Measurements from ENCODE around the gene TRIM43.
"Not testable (repeated sequence)": the region's sequence is repeated elsewhere in the genome, so short reads cannot be mapped to it uniquely, and the experiment has no call there.

The TRIM43 gene

GRCh38 chr2:95591701-95592100 is at the start of gene TRIM43:
Gene TRIM43 (plus strand): TSS chr2:95592001. CDS start chr2:95594024, 2,023 bp downstream.
- DNase-seq (ENCODE audit: low read depth, low spot score), result not testable (repeated sequence)

- DNase-seq (ENCODE audit: low read depth, low spot score), result no peak
These were observed 40.7 kb upstream of the TRIM43 start for GRCh38 chr2:95551055-95551568.

GRCh38 chr2:95552911-95553310 is 38.9 kb upstream of the TRIM43 start:
- DNase-seq (ENCODE audit: low read depth, low spot score), result no peak

DNA sequence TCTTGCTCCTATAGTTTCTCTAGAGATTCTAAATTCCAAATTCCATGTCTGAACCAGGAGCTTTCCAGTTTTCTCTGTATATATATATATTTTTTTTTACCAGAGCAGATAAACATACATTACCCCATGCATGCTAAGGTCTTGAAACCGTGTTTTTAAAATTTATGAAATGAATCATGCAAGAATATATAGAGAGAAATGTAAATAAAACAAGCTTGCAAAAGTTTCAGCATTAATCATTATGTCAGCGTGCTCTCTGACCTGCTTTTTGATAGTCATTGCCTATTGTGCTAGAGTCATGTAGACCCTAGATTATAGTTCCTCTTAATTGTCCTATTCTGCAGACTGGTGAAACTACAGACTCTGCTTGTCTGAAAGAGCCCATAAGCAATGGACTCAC is 22.6 kb upstream of the TRIM43 start:
- no peak for DNase-seq (ENCODE audit: low read depth, low spot score)

DNA sequence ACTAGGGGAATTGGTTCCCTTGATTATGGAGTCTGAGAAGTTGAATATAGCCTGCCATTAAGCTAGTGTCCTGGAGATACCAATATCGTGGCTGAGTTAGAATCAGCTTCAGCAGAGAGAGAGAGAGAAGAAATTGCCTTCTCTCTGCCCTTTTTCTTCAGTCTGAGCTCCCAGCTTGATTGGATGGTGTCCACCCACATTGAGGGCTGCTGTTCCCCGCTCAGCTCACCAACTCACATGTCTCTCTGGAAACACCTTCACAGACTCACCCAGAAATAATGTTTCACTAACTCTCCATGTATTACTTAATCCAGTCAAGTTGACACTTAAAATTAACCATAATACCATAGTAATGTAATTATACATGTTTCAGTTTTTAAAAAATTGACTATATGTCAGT is 17.9 kb upstream of the TRIM43 start:
- no peak for DNase-seq (ENCODE audit: low read depth, low spot score)

DNA sequence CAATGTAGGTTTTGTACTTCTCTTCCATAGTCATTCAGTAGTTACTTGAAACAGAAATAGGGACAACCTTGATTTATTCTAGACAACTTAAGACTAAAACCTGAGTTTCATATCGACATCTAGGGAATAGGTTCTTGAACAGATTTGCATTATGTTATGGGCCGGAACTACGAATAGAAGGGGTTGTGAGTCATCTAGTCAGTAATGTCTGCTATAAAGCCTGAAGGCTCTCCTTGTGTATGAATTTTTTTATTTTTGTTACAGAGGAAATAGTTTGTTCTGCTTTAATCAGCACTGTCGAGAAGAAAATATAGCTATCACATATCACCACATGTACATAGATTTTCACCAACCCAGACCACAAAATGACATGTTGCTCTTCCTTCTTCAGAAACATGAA is 17.3 kb upstream of the TRIM43 start:
- DNase-seq (ENCODE audit: low read depth, low spot score), result no peak

- no peak for DNase-seq (ENCODE audit: low read depth, low spot score)
These were observed 15.9 kb upstream of the TRIM43 start for GRCh38 chr2:95575857-95576256.

DNA sequence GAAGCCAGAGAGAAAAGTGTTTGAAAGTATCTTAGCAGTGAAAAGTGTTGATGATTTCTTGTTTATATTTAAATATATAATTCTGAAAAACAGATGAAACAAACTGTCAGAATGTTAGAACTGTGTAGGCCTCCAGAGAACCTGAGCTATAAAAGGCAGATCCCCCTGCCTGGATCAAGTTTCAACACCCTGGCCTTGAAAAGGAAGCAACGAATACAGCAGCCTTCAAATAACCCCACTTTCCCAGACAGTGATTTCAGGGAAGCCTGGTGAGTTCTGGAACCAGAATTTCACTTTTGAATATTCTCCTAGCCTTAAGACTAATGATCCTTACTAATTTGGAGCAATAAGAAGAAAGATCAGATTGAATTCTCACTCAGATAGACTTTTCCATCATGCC is 13.3 kb upstream of the TRIM43 start:
- no peak for DNase-seq (ENCODE audit: low read depth, low spot score)

GRCh38 chr2:95583545-95583944 is 8.3 kb upstream of the TRIM43 start:
- not testable (repeated sequence) for DNase-seq (ENCODE audit: low read depth, low spot score)

DNA sequence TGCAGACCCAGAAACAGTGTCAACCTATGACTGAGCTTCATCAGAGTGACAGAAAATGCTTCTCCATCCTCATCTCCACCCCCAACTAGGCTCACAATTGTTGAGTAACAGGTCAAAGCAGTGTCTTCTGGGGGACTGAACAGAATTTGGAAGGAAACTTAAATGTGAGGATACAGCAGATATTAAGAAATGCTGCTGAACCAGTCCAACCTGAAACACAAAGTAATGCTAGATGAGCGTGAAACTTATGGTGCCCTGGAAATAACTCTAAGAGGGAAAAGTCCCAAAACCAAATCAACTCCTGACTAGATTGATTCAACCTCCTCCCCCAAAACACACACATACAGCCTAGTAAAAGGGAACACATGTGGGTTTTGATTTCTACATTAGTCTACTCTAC is 7.5 kb upstream of the TRIM43 start:
- not testable (repeated sequence) for DNase-seq (ENCODE audit: low read depth, low spot score)

- DNase-seq (ENCODE audit: low read depth, low spot score), result not testable (repeated sequence)
These were observed 1.8 kb upstream of the TRIM43 start for GRCh38 chr2:95589777-95590536.

DNA sequence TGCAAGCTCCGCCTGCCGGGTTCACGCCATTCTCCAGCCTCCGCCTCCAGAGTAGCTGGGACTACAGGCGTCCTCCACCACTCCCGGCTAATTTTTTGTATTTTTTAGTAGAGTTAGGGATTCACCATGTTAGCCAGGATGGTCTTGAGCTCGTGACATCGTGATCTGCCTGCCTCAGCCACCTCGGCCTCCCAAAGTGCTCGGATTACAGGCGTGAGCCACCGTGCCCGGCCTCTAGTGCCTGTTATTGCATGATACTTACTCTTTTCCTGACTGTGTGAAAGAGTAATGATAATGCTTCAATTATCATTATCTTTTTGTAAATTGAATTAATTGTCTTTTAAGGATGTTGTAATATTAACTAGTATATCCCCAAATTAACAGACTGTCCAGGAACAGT is 1.2 kb downstream of the TRIM43 start:
- not testable (repeated sequence) for DNase-seq (ENCODE audit: low read depth, low spot score)

- DNase-seq (ENCODE audit: low read depth, low spot score), result not testable (repeated sequence)
These were observed 3.2 kb downstream of the TRIM43 start for GRCh38 chr2:95595012-95595411.

DNA sequence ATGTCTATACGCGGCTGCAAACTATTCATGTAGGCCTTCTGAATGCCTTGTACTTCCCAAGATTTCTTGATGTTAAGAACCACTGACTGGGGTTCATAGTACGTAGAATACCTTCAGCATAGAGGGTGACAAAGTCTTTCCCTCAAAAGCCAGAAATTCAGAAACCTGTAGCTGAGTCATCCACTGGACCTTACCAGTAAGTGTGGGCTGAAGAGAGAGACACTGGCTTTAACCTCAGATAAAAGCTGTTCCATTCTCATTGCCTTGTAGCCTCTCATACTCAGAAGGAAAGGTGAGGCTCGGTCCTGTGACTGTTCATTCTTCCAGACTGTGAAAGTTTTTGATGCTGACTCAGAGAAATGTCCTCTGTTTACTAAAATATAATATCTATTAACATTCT is 9.5 kb downstream of the TRIM43 start:
- not testable (repeated sequence) for DNase-seq (ENCODE audit: low read depth, low spot score)

GRCh38 chr2:95602146-95602545 is 10.3 kb downstream of the TRIM43 start:
- not testable (repeated sequence) for DNase-seq (ENCODE audit: low read depth, low spot score)

GRCh38 chr2:95608356-95608755 is 16.6 kb downstream of the TRIM43 start:
- not testable (repeated sequence) for DNase-seq (ENCODE audit: low read depth, low spot score)

GRCh38 chr2:95609764-95610163 is 18.0 kb downstream of the TRIM43 start:
- DNase-seq (ENCODE audit: low read depth, low spot score), result not testable (repeated sequence)

DNA sequence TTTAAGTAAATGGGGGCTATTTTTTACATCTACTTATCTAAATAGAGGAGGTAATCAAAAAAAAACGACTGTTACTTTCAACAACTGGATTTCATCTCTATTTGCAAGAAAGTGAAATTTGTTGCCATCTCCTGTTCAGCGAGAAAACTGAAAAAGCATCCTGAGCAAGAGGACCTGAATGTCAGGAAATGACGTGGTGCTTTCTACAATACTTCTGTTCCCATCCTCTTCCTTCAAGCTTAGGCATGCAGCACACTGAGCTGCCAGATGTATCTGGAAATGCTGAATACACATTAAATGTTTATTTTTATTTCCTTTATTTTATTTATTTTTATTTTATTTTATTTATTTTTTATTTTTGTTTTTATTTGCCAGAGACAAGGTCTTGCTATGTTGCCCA is 21.2 kb downstream of the TRIM43 start:
- not testable (repeated sequence) for DNase-seq (ENCODE audit: low read depth, low spot score)

- DNase-seq (ENCODE audit: low read depth, low spot score), result not testable (repeated sequence)
These were observed 30.9 kb downstream of the TRIM43 start for GRCh38 chr2:95622728-95623127.

DNA sequence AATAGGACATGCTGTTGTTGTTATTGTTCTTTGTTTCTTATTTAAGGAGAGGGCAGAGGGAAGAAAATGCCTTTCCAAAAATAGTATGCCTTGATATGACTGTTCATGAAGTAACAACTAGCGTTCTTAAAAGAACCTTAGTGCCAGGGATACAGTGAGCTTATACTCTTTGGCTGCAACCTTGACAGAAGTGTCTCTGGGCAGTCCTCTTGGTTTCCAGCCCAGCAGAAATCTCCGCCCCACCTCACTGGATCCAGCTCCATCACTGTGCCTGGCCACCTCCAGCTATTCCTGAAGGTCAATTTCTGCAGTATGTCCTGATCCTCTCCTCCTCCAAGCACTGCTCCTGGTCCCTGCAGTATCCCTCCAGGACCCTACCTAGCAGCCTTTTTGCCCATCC is 39.2 kb downstream of the TRIM43 start:
- DNase-seq (ENCODE audit: low read depth, low spot score), result not testable (repeated sequence)

DNA sequence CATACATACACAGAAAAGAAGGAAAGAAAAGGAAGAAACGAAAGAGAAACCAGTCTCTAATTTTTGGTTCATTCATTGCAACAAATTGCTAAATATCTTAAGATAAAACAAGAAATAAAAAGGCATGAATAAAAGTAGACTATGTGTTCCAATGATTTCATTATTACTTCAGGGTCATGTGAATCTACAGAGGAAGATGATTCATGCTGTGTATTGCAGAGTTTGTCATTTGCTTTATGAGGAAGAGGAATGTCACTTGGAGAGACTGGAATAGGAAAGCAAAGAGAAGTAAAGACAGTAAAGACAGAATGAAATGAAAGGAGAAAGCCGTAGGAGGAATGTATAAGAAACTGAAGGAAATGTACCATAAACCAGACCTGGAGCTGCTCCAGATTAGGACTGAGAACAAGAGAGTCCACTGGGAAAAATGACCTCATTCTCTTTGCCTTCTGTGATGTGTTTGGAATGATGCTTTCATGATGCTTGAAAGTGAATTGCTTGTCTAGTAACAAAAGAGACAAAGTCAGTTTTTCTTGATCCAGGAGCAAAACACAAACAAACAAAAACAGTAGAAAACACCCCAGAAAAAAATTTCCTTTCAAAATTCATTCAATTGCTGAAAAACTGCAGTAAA is 41.9 kb downstream of the TRIM43 start:
- DNase-seq (ENCODE audit: low read depth, low spot score), result not testable (repeated sequence)

DNA sequence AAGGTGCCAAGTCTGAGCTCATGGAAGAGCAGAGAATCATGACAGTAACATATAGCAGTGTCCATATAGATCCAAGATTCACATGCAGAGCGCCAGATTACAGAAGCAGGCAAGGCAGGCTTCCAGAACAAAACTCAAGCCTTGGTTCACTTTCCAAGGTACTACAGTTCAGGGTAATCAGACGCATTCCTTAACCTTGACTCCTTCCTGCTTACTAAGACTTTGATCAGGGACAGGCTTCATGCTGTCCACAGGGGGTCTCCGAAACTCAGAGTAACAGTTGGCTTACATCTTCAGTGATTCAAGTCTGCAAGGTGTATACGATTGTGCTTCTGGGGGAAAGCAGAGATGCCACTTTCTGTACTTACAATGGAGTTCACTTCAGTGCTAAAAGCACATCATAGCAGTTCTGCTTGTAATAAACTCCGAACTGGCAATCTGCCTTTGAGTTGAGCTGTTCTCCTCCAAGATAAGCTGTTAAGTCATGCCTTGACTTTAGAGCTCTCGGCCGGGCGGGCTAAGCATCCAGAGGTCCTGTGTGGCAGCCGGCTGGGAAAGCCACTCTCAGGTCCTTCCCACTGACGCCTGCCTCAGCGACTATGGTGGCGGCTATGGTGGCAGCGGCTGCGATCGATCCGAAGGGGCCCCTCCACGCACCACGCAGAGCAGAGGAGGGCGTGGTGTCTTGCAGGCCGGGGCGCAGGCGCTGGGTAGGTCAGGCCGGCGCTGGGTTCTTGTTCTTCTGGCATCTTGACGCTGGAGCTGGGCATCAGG is 48.9 kb downstream of the TRIM43 start:
- DNase-seq (ENCODE audit: low read depth, low spot score), result not testable (repeated sequence)
